MCF 10A (cell line): ENCODE measurements around the gene DNTTIP2. TPM values are rescaled to one million over a fixed set of nuclear protein-coding genes. Genes with fewer than 3 reads are reported as not detected.

Experiments
- BruUV-seq: library from RNA; stranded (reverse); fragments of 400-500 nt; replicated peaks from 2 replicates; lab custom pipeline; 2021; lab: Mats Ljungman, UMichigan
- CTCF ChIA-PET: fragments of 300-600 bp; sonication (Branson Sonifier 250); formaldehyde crosslinking; extraction: SDS; loops from one replicate; lab custom pipeline; 2021; ENCODE audit warnings: antibody characterized with exemption, inconsistent platforms; lab: Yijun Ruan, JAX
- POLR2A ChIA-PET: fragments of 300-600, 350-650 bp; sonication (Branson Sonifier 250); formaldehyde crosslinking; extraction: SDS; loops from one replicate; lab custom pipeline; 2020; ENCODE audit warnings: antibody characterized with exemption, inconsistent platforms; lab: Yijun Ruan, JAX
- DNase-seq: peaks from one replicate; pipeline ENCODE4 v3.0.0-alpha.2; 2018; ENCODE audit not compliant: unreplicated experiment
- H3K27ac Mint-ChIP-seq: one replicate; pipeline ENCODE4 v1.8.0; 2022; ENCODE audit warnings: mild to moderate bottlenecking, low read depth, mixed read lengths; ENCODE audit not compliant: unreplicated experiment
- H3K27me3 Mint-ChIP-seq: one replicate; pipeline ENCODE4 v1.8.0; 2022; ENCODE audit warnings: mixed read lengths; ENCODE audit not compliant: insufficient read depth, unreplicated experiment
- H3K36me3 Mint-ChIP-seq: one replicate; pipeline ENCODE4 v1.8.0; 2022; ENCODE audit warnings: mild to moderate bottlenecking, moderate library complexity, mixed read lengths; ENCODE audit not compliant: insufficient read depth, unreplicated experiment
- H3K4me1 Mint-ChIP-seq: one replicate; pipeline ENCODE4 v1.8.0; 2022; ENCODE audit warnings: mixed read lengths; ENCODE audit not compliant: insufficient read depth, unreplicated experiment
- H3K4me3 Mint-ChIP-seq: one replicate; pipeline ENCODE4 v1.8.0; 2022; ENCODE audit warnings: mild to moderate bottlenecking, moderate library complexity, mixed read lengths; ENCODE audit not compliant: unreplicated experiment
- H3K9me3 Mint-ChIP-seq: one replicate; pipeline ENCODE4 v1.8.0; 2022; ENCODE audit warnings: mixed read lengths; ENCODE audit not compliant: unreplicated experiment
- CTCF ChIP-seq: fragments of 200-600 bp; IDR thresholded peaks from one replicate; pipeline ENCODE4 v1.8.0; 2022; ENCODE audit warnings: antibody characterized with exemption, mild to moderate bottlenecking; ENCODE audit not compliant: unreplicated experiment
- intact Hi-C: fragments of 100-400 bp; cut with micrococcal nuclease; formaldehyde crosslinking; loops from 2 replicates; pipeline ENCODE4 v1.14.1; 2022
- total RNA-seq: library from RNA; stranded (reverse); gene quantifications from 2 replicates; pipeline ENCODE4 v1.2.3, GENCODE V29; 2022

The DNTTIP2 gene
- total RNA-seq, 1 experiment from 2014 or later = 96.5 TPM

GRCh38 chr1:93888900-93889299, 9.9 kb upstream of the DNTTIP2 start:
- intact Hi-C loops = no loop called here
- ChIA-PET CTCF (interaction anchor here (0.6 to 1.4 kb wide), 2 partner anchors 15 to 21 kb away, joined by 3 to 4 read pairs; no protein-coding TSS in a partner anchor), POLR2A (interaction anchor here (1.7 kb wide), 1 partner anchor 10 kb away, joined by 26 read pairs; the partner anchor contains the start of gene DNTTIP2)
- no peak overlapping the region for H3K27ac Mint-ChIP-seq
- no peak for DNase-seq
- BruUV-seq = no TSS peak
- no peaks in the 10 kb centered on the region for H3K4me1 Mint-ChIP-seq
- H3K36me3 Mint-ChIP-seq = peaks cover 20% of the 10 kb centered on the region
- TF ChIP-seq CTCF = no peak
- H3K4me3 Mint-ChIP-seq = no peak overlapping the region
- no peaks in the 10 kb centered on the region for H3K9me3 Mint-ChIP-seq
- H3K27me3 Mint-ChIP-seq = no peaks in the 10 kb centered on the region

- H3K9me3 Mint-ChIP-seq = no peaks in the 10 kb centered on the region
- DNase-seq = no peak
- no TSS peak for BruUV-seq
- H3K36me3 Mint-ChIP-seq = peaks cover 22% of the 10 kb centered on the region
- intact Hi-C loops = no loop called here
- no peak overlapping the region for H3K27ac Mint-ChIP-seq
- ChIA-PET POLR2A (no interaction called here), CTCF (interaction anchor here (0.5 to 1.2 kb wide), 3 partner anchors 27 to 540 kb away, joined by 3 to 4 read pairs (median 3); partner anchors contain the start of gene GCLM)
- TF ChIP-seq CTCF = no peak
- peaks cover 14% of the 10 kb centered on the region for H3K4me1 Mint-ChIP-seq
- H3K4me3 Mint-ChIP-seq = no peak overlapping the region
- no peaks in the 10 kb centered on the region for H3K27me3 Mint-ChIP-seq
Observed at GRCh38 chr1:93882269-93882668, 3.3 kb upstream of the DNTTIP2 start.

- Mint-ChIP-seq H3K27me3 (no peaks in the 10 kb centered on the region), H3K27ac (no peak overlapping the region), H3K4me3 (no peak overlapping the region), H3K4me1 (peaks cover 27% of the 10 kb centered on the region), H3K36me3 (peaks cover 38% of the 10 kb centered on the region), H3K9me3 (no peaks in the 10 kb centered on the region)
- DNase-seq = no peak
- ChIA-PET POLR2A (interaction anchor here (2.6 kb wide), 1 partner anchor 35 kb away, joined by 19 read pairs; no protein-coding TSS in a partner anchor), CTCF (interaction anchor here (0.7 kb wide), 1 partner anchor 146 kb away, joined by 3 read pairs; no protein-coding TSS in a partner anchor)
- intact Hi-C loops = no loop called here
- BruUV-seq = no TSS peak
- no peak for TF ChIP-seq CTCF
Observed at GRCh38 chr1:93880731-93881130, 1.7 kb upstream of the DNTTIP2 start.

GRCh38 chr1:93878501-93878888, 511 bp downstream of the DNTTIP2 start:
- peaks cover 27% of the 10 kb centered on the region for H3K4me1 Mint-ChIP-seq
- TSS peak; percentile 52 for BruUV-seq
- no peaks in the 10 kb centered on the region for H3K27me3 Mint-ChIP-seq
- no peaks in the 10 kb centered on the region for H3K9me3 Mint-ChIP-seq
- H3K27ac Mint-ChIP-seq = peak overlapping the region; percentile 99
- H3K36me3 Mint-ChIP-seq = peaks cover 60% of the 10 kb centered on the region
- ChIA-PET POLR2A (interaction anchor here (0.6 to 3.4 kb wide), 33 partner anchors 10 to 800 kb away, joined by 3 to 30 read pairs (median 5); partner anchors contain the start of genes BCAR3, FNBP1L, GCLM and MTF2), CTCF (interaction anchor here (0.6 kb wide), 1 partner anchor 451 kb away, joined by 3 read pairs; no protein-coding TSS in a partner anchor)
- TF ChIP-seq CTCF = no peak
- intact Hi-C loops = no loop called here
- peak overlapping the region; percentile 96 for H3K4me3 Mint-ChIP-seq
- DNase-seq = peak; percentile 48
